Measurements from ENCODE around the gene TADA3.

DNA sequence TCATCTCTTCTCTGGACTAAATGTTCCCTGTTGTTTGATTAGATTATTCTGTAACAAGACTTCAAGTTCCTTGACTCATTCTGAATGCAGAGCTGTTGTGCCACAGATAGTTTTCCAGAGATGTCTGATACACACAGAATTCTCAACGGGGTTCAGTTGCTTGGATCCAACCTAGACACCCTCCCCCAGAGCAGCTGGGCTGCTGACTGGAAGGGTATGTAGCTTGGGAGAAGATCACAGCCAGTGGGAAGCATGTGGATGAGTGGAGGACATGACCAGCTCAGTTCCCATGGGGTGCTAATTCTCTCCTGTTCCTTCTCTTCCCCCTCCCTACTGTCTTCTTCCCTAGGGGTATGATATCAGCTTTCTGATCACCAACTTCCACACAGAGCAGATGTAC, 11.2 kb upstream of the TADA3 start:
- TF ChIP-seq, protein P1, sequence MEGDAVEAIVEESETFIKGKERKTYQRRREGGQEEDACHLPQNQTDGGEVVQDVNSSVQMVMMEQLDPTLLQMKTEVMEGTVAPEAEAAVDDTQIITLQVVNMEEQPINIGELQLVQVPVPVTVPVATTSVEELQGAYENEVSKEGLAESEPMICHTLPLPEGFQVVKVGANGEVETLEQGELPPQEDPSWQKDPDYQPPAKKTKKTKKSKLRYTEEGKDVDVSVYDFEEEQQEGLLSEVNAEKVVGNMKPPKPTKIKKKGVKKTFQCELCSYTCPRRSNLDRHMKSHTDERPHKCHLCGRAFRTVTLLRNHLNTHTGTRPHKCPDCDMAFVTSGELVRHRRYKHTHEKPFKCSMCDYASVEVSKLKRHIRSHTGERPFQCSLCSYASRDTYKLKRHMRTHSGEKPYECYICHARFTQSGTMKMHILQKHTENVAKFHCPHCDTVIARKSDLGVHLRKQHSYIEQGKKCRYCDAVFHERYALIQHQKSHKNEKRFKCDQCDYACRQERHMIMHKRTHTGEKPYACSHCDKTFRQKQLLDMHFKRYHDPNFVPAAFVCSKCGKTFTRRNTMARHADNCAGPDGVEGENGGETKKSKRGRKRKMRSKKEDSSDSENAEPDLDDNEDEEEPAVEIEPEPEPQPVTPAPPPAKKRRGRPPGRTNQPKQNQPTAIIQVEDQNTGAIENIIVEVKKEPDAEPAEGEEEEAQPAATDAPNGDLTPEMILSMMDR (conservative IDR thresholded peaks at IDR 0.05; ENCODE audit: low read length) = no peak
- TF ChIP-seq EZH2phosphoT487 (IDR thresholded peaks at IDR 0.05; ENCODE audit: borderline replicate concordance, low read depth, low read length) = no peak
